GM12872 (cell line): ENCODE data around the gene COX5B.

Experiments
- TF ChIP-seq, protein P1 (sequence below): IDR thresholded peaks from 3 replicates; pipeline ENCODE4 v1.5.1; 2011; ENCODE audit warnings: low read depth, mild to moderate bottlenecking, low read length, moderate library complexity; ENCODE audit not compliant: insufficient read depth

COX5B gene

GRCh38 chr2:97653874-97654273 lies 8.0 kb downstream of the COX5B start:
- TF ChIP-seq, protein P1, sequence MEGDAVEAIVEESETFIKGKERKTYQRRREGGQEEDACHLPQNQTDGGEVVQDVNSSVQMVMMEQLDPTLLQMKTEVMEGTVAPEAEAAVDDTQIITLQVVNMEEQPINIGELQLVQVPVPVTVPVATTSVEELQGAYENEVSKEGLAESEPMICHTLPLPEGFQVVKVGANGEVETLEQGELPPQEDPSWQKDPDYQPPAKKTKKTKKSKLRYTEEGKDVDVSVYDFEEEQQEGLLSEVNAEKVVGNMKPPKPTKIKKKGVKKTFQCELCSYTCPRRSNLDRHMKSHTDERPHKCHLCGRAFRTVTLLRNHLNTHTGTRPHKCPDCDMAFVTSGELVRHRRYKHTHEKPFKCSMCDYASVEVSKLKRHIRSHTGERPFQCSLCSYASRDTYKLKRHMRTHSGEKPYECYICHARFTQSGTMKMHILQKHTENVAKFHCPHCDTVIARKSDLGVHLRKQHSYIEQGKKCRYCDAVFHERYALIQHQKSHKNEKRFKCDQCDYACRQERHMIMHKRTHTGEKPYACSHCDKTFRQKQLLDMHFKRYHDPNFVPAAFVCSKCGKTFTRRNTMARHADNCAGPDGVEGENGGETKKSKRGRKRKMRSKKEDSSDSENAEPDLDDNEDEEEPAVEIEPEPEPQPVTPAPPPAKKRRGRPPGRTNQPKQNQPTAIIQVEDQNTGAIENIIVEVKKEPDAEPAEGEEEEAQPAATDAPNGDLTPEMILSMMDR: no peak

GRCh38 chr2:97654309-97654708 lies 8.4 kb downstream of the COX5B start:
- TF ChIP-seq, protein P1: no peak

DNA sequence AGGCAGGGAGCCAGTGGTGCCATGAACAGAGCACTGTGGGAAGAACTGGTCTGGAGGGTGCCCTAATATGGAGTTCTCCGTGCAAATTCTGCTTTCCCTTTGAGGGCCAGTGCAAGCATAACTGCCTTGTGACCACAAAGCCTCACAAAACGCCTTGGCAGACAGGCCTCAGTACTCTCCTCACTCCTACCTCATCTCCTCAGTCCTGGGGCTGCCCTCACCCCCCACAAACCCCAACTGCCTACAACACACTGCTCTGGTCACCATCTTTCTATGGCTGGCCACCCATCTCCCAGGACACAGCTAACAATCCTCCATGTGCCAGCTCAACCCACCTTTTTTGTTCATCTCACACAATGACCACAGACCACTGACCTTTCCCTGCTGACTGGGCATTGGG lies 8.9 kb downstream of the COX5B start:
- TF ChIP-seq, protein P1: no peak

DNA sequence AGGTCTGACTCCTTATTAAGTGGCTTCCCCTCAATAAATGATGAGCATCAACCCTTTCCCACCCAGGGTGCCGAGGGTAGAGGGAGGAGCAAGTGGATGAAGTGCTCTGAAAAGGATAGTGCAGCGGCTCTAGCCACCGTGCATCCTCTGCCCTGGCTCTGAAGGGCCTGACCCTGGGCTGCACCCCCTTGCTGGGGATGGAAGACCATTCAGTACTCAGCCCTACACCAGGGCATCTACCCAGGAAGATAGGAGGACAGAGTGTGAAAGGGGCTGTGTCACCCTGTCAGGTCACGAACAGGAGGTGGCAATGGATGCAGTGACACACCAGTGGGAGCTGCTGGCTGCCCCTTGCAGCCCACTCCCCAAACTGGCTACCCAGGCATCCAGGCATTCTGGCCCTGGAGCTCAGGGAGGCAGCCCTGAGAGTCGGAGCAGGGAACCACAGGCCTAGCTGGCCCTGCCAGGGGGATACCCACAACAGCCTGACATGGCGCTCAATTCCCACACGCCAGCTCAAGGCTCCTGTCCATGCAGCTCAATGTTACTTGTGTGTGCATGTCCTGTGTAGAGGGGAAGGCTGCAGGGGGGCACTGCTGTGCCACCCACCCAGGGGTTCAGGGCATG lies 10.4 kb downstream of the COX5B start:
- TF ChIP-seq, protein P1: no peak

DNA sequence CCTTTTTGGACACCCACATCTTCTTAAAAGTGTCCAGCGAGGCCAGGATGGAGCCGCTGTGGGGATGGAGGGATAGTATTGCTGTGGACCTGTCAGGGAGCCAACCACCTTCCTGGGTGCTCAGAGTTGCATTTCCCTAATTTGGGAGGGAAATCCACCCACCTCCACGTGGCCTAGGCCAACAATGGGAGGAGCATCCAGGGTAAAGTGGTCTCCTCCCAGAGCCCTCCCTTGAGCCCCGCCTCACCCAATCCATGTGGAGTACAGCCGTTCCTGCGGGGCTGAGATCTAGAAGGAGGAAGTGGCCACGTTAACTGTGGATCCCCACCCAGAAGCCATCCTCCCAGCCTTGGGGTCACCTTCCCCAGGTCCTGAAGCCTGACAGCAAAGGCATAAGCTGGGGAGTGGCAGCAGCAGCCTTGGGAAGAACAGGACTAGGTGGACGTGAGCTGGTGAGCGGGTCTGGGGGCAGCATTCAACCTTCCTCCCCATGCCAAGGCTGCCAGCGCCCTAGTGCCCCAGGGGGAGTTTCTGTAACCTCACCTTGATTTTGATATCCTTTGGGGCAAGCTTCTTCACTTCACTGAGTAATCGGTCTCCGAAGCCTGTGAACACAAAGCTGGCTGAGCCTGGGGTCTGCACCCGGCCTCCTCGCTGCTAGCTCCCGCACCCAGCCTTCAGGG lies 11.2 kb downstream of the COX5B start:
- TF ChIP-seq, protein P1: no peak

GRCh38 chr2:97657986-97658690 lies 12.3 kb downstream of the COX5B start:
- TF ChIP-seq, protein P1: no peak

- TF ChIP-seq, protein P1: no peak
These were observed 12.9 kb downstream of the COX5B start for GRCh38 chr2:97658691-97659157.
